ENCODE measurements around the gene NPB. TPM values are rescaled to one million over a fixed set of nuclear protein-coding genes. Genes with fewer than 3 reads are reported as not detected.

Gene NPB
- total RNA-seq, 1 donor = 0.43 TPM

GRCh38 chr17:81927152-81927652 lies 25.2 kb downstream of the NPB start:
- no peak for TF ChIP-seq CTCF (IDR thresholded peaks at IDR 0.05; ENCODE audit: insufficient read depth, low read depth, low read length)
- DNase-seq (ENCODE audit: low read depth) = no peak
- H3K4me3 ChIP-seq (ENCODE audit: low read depth, low read length) = peak overlapping the region; percentile 82

GRCh38 chr17:81927653-81928543 lies 25.9 kb downstream of the NPB start, which contains the start of gene MAFG:
Gene MAFG (minus strand): TSS chr17:81927735. CDS start chr17:81923185, 4,550 bp downstream.
- peak within 1 kb of the TSS; percentile 82 for H3K4me3 ChIP-seq (ENCODE audit: low read depth, low read length)
- DNase-seq (ENCODE audit: low read depth) = peak; percentile 96
- peak; percentile 40 for TF ChIP-seq CTCF (IDR thresholded peaks at IDR 0.05; ENCODE audit: insufficient read depth, low read depth, low read length)

GRCh38 chr17:81928544-81929252 lies 26.7 kb downstream of the NPB start:
- no peak for TF ChIP-seq CTCF (IDR thresholded peaks at IDR 0.05; ENCODE audit: insufficient read depth, low read depth, low read length)
- H3K4me3 ChIP-seq (ENCODE audit: low read depth, low read length) = peak overlapping the region; percentile 82
- DNase-seq (ENCODE audit: low read depth) = no peak

- no peak for TF ChIP-seq CTCF (IDR thresholded peaks at IDR 0.05; ENCODE audit: insufficient read depth, low read depth, low read length)
- no peak for DNase-seq (ENCODE audit: low read depth)
- H3K4me3 ChIP-seq (ENCODE audit: low read depth, low read length) = no peak overlapping the region
Observed at GRCh38 chr17:81929253-81930141, 27.5 kb downstream of the NPB start.

GRCh38 chr17:81930142-81931125 lies 28.4 kb downstream of the NPB start:
- DNase-seq (ENCODE audit: low read depth) = no peak
- no peak overlapping the region for H3K4me3 ChIP-seq (ENCODE audit: low read depth, low read length)
- no peak for TF ChIP-seq CTCF (IDR thresholded peaks at IDR 0.05; ENCODE audit: insufficient read depth, low read depth, low read length)

Measured in fibroblast of villous mesenchyme (primary cell).